Breast epithelium (tissue), 4 donors: Measurements from ENCODE around the gene BFSP2. TPM values are rescaled to one million over a fixed set of nuclear protein-coding genes. Genes with fewer than 3 reads are reported as not detected.

ENCODE experiments used
- DNase-seq, 2 donors: peaks; one replicate each; pipeline ENCODE4 v3.0.0-alpha.2; 2019; ENCODE audit warnings: low spot score in 2 of 2
- H3K27ac ChIP-seq, 2 donors: fragments of 200-600 bp; sonication (generic) in 1 of 2; one replicate each; pipeline ENCODE4 v1.5.1; 2016 to 2019; ENCODE audit warnings: mild to moderate bottlenecking in 1 of 2
- H3K27me3 ChIP-seq, 2 donors: fragments of 200-600 bp; sonication (generic) in 1 of 2; one replicate each; pipeline versions ENCODE4 v1.5.1 to v1.6.0; 2017 to 2019; ENCODE audit warnings: control low read depth in 1 of 2, mild to moderate bottlenecking in 1 of 2
- H3K36me3 ChIP-seq: fragments of 200-600 bp; one replicate; pipeline ENCODE4 v1.5.1; 2019
- H3K4me1 ChIP-seq, 2 donors: fragments of 200-600 bp; sonication (generic); one replicate each; pipeline ENCODE4 v1.5.1; 2016 to 2019; ENCODE audit warnings: control low read depth in 1 of 2
- H3K4me3 ChIP-seq, 3 donors: fragments of 200-600 bp; sonication (generic); 1 replicate in 2 of 3; 2 replicates in 1 of 3; pipeline ENCODE4 v1.5.1; 2016 to 2019; ENCODE audit warnings: mild to moderate bottlenecking in 3 of 3, moderate library complexity in 2 of 3
- H3K9me3 ChIP-seq, 2 donors: fragments of 200-600 bp; sonication (generic) in 1 of 2; one replicate each; pipeline ENCODE4 v1.5.1; 2016 to 2019; ENCODE audit warnings: control low read depth in 1 of 2
- POLR2A ChIP-seq: fragments of 450-650 bp; IDR thresholded peaks from one replicate; pipeline ENCODE4 v1.6.1; 2016; ENCODE audit warnings: antibody characterized with exemption, mild to moderate bottlenecking, moderate library complexity
- POLR2AphosphoS5 ChIP-seq, 3 donors: sonication (generic); formaldehyde crosslinking; IDR thresholded peaks; one replicate each; pipeline ENCODE4 v1.6.1; 2017; ENCODE audit warnings: antibody characterized with exemption in 3 of 3
- intact Hi-C: fragments of 100-400 bp; cut with DNase I; formaldehyde crosslinking; loops from one replicate; pipeline ENCODE4 v1.15.1; 2023; ENCODE audit warnings: low total_unique reads
- total RNA-seq, 3 donors: library from RNA; depleted of rRNA; stranded (reverse); fragments of >200 nt; gene quantifications; one replicate each; pipeline ENCODE4 v1.1.0, GENCODE V29; 2016
- TF ChIP-seq, protein P1 (sequence below), 3 donors: fragments of 450-650 bp; IDR thresholded peaks; one replicate each; pipeline ENCODE4 v1.5.1; 2016 to 2017; ENCODE audit warnings: antibody characterized with exemption in 3 of 3, mild to moderate bottlenecking in 3 of 3, moderate library complexity in 3 of 3

The BFSP2 gene
- total RNA-seq, 3 donors from 2014 or later: not detected

DNA sequence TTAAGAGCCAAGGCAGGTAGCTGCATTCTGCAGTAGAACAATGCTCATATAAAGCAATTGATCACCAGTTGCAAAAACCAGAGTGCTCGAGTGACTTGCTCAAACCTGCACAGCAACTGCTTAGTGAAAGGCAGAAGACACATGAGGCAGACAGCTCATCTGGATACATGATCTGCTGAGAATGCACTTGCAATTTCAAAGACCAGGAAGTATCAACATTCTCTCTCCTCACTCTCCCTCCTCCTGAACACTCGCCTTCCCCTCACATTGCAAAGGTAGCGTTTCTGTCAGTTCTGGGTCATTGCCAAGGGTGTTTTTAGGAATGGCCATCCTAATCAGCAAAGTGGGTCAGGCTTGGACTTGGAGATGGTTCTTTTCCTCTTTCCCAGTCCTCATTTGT lies 61.0 kb downstream of the BFSP2 start:
- Histone ChIP-seq H3K4me1 (no peaks in the 10 kb centered on the region), H3K4me3 (no peak overlapping the region), H3K9me3 (no peaks in the 10 kb centered on the region), H3K36me3 (no peaks in the 10 kb centered on the region), H3K27me3 (no peaks in the 10 kb centered on the region), H3K27ac (no peak overlapping the region)
- DNase-seq: no peak
- TF ChIP-seq POLR2A (no peak), POLR2AphosphoS5 (IDR thresholded peaks at IDR 0.05) (no peak)
- TF ChIP-seq, protein P1, sequence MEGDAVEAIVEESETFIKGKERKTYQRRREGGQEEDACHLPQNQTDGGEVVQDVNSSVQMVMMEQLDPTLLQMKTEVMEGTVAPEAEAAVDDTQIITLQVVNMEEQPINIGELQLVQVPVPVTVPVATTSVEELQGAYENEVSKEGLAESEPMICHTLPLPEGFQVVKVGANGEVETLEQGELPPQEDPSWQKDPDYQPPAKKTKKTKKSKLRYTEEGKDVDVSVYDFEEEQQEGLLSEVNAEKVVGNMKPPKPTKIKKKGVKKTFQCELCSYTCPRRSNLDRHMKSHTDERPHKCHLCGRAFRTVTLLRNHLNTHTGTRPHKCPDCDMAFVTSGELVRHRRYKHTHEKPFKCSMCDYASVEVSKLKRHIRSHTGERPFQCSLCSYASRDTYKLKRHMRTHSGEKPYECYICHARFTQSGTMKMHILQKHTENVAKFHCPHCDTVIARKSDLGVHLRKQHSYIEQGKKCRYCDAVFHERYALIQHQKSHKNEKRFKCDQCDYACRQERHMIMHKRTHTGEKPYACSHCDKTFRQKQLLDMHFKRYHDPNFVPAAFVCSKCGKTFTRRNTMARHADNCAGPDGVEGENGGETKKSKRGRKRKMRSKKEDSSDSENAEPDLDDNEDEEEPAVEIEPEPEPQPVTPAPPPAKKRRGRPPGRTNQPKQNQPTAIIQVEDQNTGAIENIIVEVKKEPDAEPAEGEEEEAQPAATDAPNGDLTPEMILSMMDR (IDR thresholded peaks at IDR 0.05): no peak
- intact Hi-C loops: no loop called here

DNA sequence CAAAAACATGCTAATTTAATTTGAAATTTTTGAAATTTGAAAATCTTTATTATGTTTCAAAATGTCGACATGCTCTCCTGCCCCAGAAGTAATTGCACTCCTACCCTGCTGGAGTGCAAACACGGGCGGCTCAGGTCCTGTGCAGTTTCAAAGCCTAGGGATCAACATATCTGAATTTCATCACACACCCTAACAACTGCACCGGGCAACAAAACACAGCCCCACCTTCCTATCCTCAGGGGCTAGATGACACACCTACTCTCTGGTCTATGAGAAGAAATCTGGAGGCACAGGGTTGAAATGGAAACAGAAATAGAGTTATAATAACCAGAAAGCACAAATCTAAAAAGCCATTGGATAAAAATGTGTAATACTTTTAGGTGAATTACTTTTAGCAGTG lies 61.4 kb downstream of the BFSP2 start:
- intact Hi-C loops: no loop called here
- Histone ChIP-seq H3K4me3 (no peak overlapping the region), H3K27me3 (no peaks in the 10 kb centered on the region), H3K27ac (peak overlapping the region in 1 of 2 donors; percentile 21), H3K9me3 (no peaks in the 10 kb centered on the region), H3K36me3 (no peaks in the 10 kb centered on the region), H3K4me1 (no peaks in the 10 kb centered on the region)
- no peak for DNase-seq
- TF ChIP-seq POLR2A: no peak
- TF ChIP-seq, protein P1 (IDR thresholded peaks at IDR 0.05): no peak
- TF ChIP-seq POLR2AphosphoS5 (IDR thresholded peaks at IDR 0.05): no peak

DNA sequence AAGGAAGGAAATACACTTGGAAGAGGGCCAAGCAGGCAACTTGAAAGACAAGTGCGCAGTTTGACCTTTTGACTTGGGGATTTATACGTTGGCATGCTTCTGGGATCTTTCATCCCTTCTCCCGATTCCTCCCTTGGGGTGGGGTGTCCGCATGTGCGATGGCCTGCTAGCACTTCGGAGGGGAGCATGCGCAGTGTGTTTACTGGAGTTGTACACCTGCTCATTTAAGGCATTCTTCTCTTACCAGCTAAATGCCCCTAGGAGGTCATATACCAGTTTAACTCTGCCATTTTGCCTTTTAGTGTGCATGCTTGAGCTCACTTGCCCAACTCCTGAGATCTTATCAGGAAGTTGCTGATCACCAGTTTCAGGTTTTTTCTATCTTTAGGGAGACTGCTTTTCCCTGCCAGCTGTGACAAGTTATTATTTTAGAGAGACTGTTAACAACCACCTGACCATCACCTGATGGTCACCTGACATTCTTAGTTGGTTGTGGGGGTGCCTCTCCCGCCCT lies 63.5 kb downstream of the BFSP2 start:
- intact Hi-C loops: no loop called here
- TF ChIP-seq, protein P1 (IDR thresholded peaks at IDR 0.05): no peak
- TF ChIP-seq POLR2A (no peak), POLR2AphosphoS5 (IDR thresholded peaks at IDR 0.05) (no peak)
- no peaks in the 10 kb centered on the region for H3K36me3 ChIP-seq
- no peak overlapping the region for H3K4me3 ChIP-seq
- no peaks in the 10 kb centered on the region for H3K4me1 ChIP-seq
- no peaks in the 10 kb centered on the region for H3K27me3 ChIP-seq
- no peak overlapping the region for H3K27ac ChIP-seq
- no peaks in the 10 kb centered on the region for H3K9me3 ChIP-seq
- no peak for DNase-seq

GRCh38 chr3:133464573-133464972 lies 64.7 kb downstream of the BFSP2 start:
- H3K4me1 ChIP-seq: no peaks in the 10 kb centered on the region
- H3K9me3 ChIP-seq: no peaks in the 10 kb centered on the region
- H3K36me3 ChIP-seq: no peaks in the 10 kb centered on the region
- H3K4me3 ChIP-seq: no peak overlapping the region
- H3K27me3 ChIP-seq: no peaks in the 10 kb centered on the region
- intact Hi-C loops: no loop called here
- no peak overlapping the region for H3K27ac ChIP-seq
- no peak for DNase-seq
- TF ChIP-seq, protein P1 (IDR thresholded peaks at IDR 0.05): peak in 1 of 3 donors; percentile 11
- no peak for TF ChIP-seq POLR2AphosphoS5 (IDR thresholded peaks at IDR 0.05)
- no peak for TF ChIP-seq POLR2A

- intact Hi-C loops: no loop called here
- TF ChIP-seq POLR2A (no peak), POLR2AphosphoS5 (IDR thresholded peaks at IDR 0.05) (no peak)
- TF ChIP-seq, protein P1 (IDR thresholded peaks at IDR 0.05): no peak
- Histone ChIP-seq H3K36me3 (no peaks in the 10 kb centered on the region), H3K27me3 (no peaks in the 10 kb centered on the region), H3K4me3 (no peak overlapping the region), H3K27ac (no peak overlapping the region), H3K9me3 (no peaks in the 10 kb centered on the region), H3K4me1 (no peaks in the 10 kb centered on the region)
- no peak for DNase-seq
Observed at GRCh38 chr3:133466531-133467386, 66.9 kb downstream of the BFSP2 start.
